HEK293 (cell line): Measurements from ENCODE around the gene ZNF579.

Experiments used
- BCL6B ChIP-seq: fragments of 450-650 bp; formaldehyde crosslinking; IDR thresholded peaks from 2 replicates; pipeline ENCODE4 v1.5.1; 2017; ENCODE audit warnings: missing biosample characterization, missing genetic modification characterization
- CTCF ChIP-seq: fragments of 450-650 bp; formaldehyde crosslinking; IDR thresholded peaks from 2 replicates; pipeline ENCODE4 v1.5.1; 2016; ENCODE audit warnings: missing biosample characterization, missing genetic modification characterization
- PRDM6 ChIP-seq: fragments of 450-650 bp; formaldehyde crosslinking; IDR thresholded peaks from 2 replicates; pipeline ENCODE4 v1.5.1; 2017; ENCODE audit warnings: missing biosample characterization, missing genetic modification characterization
- TCF7L2 ChIP-seq: IDR thresholded peaks from 2 replicates; pipeline ENCODE4 v1.6.1; 2011; ENCODE audit warnings: low read depth, mild to moderate bottlenecking, inconsistent platforms, low read length, moderate library complexity, borderline replicate concordance
- ZBTB11 ChIP-seq: fragments of 450-650 bp; formaldehyde crosslinking; conservative IDR thresholded peaks from 2 replicates; pipeline ENCODE4 v1.5.1; 2016; ENCODE audit warnings: low read depth, missing biosample characterization, missing genetic modification characterization
- ZBTB7A ChIP-seq: fragments of 450-650 bp; formaldehyde crosslinking; IDR thresholded peaks from 2 replicates; pipeline ENCODE4 v1.5.1; 2016; ENCODE audit warnings: low read depth, missing biosample characterization, missing genetic modification characterization
- ZFP3 ChIP-seq: fragments of 450-650 bp; formaldehyde crosslinking; IDR thresholded peaks from 2 replicates; pipeline ENCODE4 v1.5.1; 2016; ENCODE audit warnings: low read depth, missing biosample characterization, missing genetic modification characterization
- ZNF157 ChIP-seq: fragments of 450-650 bp; formaldehyde crosslinking; IDR thresholded peaks from 2 replicates; pipeline ENCODE4 v1.5.1; 2016; ENCODE audit warnings: missing biosample characterization, missing genetic modification characterization
- ZNF302 ChIP-seq: fragments of 450-650 bp; formaldehyde crosslinking; IDR thresholded peaks from 2 replicates; pipeline ENCODE4 v1.5.1; 2016; ENCODE audit warnings: missing biosample characterization, missing genetic modification characterization, low read depth
- ZNF580 ChIP-seq: fragments of 450-650 bp; formaldehyde crosslinking; IDR thresholded peaks from 2 replicates; pipeline ENCODE4 v1.5.1; 2016; ENCODE audit warnings: missing biosample characterization, missing genetic modification characterization

GRCh38 chr19:55611983-55612645, 31.5 kb upstream of the ZNF579 start:
- no peak for TF ChIP-seq ZBTB11
- TF ChIP-seq ZNF580 (tag by site-specific recombination), result no peak
- TF ChIP-seq ZFP3 (tag by site-specific recombination), result no peak
- TF ChIP-seq ZBTB7A (tag by site-specific recombination), result no peak
- no peak for TF ChIP-seq ZNF302
- no peak for TF ChIP-seq BCL6B (tag by site-specific recombination)
- no peak for TF ChIP-seq ZNF157 (tag by site-specific recombination)
- TF ChIP-seq CTCF (tag by site-specific recombination), result no peak
- TF ChIP-seq TCF7L2, result no peak
- no peak for TF ChIP-seq PRDM6
